CD4-positive, CD25-positive, alpha-beta regulatory T cell (primary cell): ENCODE measurements around the gene TOLLIP. TPM values are rescaled to one million over a fixed set of nuclear protein-coding genes. Genes with fewer than 3 reads are reported as not detected.
A peak's percentile ranks its signal among the peaks of the same experiment; 100 is the strongest.
"Not testable (repeated sequence)": the region's sequence is repeated elsewhere in the genome, so short reads cannot be mapped to it uniquely, and the experiment has no call there.

Source experiments
- ATAC-seq, 2 donors: fragments of 150-1000 bp; cut with Tn5 transposase; one replicate each; pipeline ENCODE4 v1.10.0; 2021; ENCODE audit warnings: low read depth in 2 of 2, moderate number of reproducible peaks in 2 of 2, moderate library complexity in 1 of 2
- DNase-seq, 3 donors: peaks; one replicate each; pipeline versions ENCODE4 v3.0.0 to v3.0.0-alpha.2; 2012 to 2022; ENCODE audit warnings: mixed read lengths in 1 of 3
- H3K27ac ChIP-seq: one replicate; pipeline ENCODE4 v1.7.0; 2013; ENCODE audit warnings: mild to moderate bottlenecking, low read length; ENCODE audit not compliant: insufficient read depth, poor library complexity, severe bottlenecking
- H3K27me3 ChIP-seq: one replicate; pipeline ENCODE4 v1.7.0; 2013; ENCODE audit warnings: low read length; ENCODE audit not compliant: control insufficient read depth, insufficient read depth
- H3K36me3 ChIP-seq: one replicate; pipeline ENCODE4 v1.7.0; 2013; ENCODE audit warnings: mild to moderate bottlenecking, low read length, moderate library complexity; ENCODE audit not compliant: control insufficient read depth, insufficient read depth
- H3K4me1 ChIP-seq: 2 replicates; pipeline ENCODE4 v1.7.0; 2013; ENCODE audit warnings: mild to moderate bottlenecking, low read length; ENCODE audit not compliant: insufficient read depth, control insufficient read depth, poor library complexity, severe bottlenecking
- H3K4me3 ChIP-seq: one replicate; pipeline ENCODE4 v1.7.0; 2013; ENCODE audit warnings: low read depth, mild to moderate bottlenecking, low read length, moderate library complexity
- H3K9me3 ChIP-seq, 2 experiments: 1 replicate in 1 of 2; 2 replicates in 1 of 2; pipeline ENCODE4 v1.7.0; 2013; ENCODE audit warnings: low read length in 2 of 2, mild to moderate bottlenecking in 1 of 2, moderate library complexity in 1 of 2; ENCODE audit not compliant: control insufficient read depth in 2 of 2
- H3K27ac Mint-ChIP-seq, 3 donors: one replicate each; pipeline ENCODE4 v1.8.0; 2020 to 2022; ENCODE audit warnings: mild to moderate bottlenecking in 3 of 3, mixed read lengths in 3 of 3, moderate library complexity in 2 of 3
- H3K27me3 Mint-ChIP-seq: one replicate; pipeline ENCODE4 v1.8.0; 2022; ENCODE audit warnings: mild to moderate bottlenecking, mixed read lengths
- H3K36me3 Mint-ChIP-seq: one replicate; pipeline ENCODE4 v1.8.0; 2020; ENCODE audit warnings: mixed read lengths
- H3K4me1 Mint-ChIP-seq, 4 donors: one replicate each; pipeline ENCODE4 v1.8.0; 2020 to 2022; ENCODE audit warnings: mixed read lengths in 4 of 4, mild to moderate bottlenecking in 1 of 4
- H3K4me3 Mint-ChIP-seq, 4 donors: one replicate each; pipeline ENCODE4 v1.8.0; 2020 to 2022; ENCODE audit warnings: mild to moderate bottlenecking in 4 of 4, mixed read lengths in 4 of 4, moderate library complexity in 3 of 4
- H3K9me3 Mint-ChIP-seq, 7 donors: one replicate each; pipeline ENCODE4 v1.8.0; 2020 to 2022; ENCODE audit warnings: mixed read lengths in 7 of 7, mild to moderate bottlenecking in 3 of 7, moderate library complexity in 2 of 7
- polyA plus RNA-seq, 4 donors: library from polyadenylated mRNA; unstranded; fragments of 300-500 nt; fragmentation: Illumina TruSeq; gene quantifications; one replicate each; pipeline ENCODE4 v1.2.3, GENCODE V29; 2021
- total RNA-seq: library from RNA; stranded (reverse); gene quantifications from one replicate; pipeline ENCODE4 v1.2.3, GENCODE V29; 2022

Gene TOLLIP
- total and polyA plus RNA-seq, 5 donors from 2014 or later: 25.3 to 60.0 (median 30.8) TPM

DNA sequence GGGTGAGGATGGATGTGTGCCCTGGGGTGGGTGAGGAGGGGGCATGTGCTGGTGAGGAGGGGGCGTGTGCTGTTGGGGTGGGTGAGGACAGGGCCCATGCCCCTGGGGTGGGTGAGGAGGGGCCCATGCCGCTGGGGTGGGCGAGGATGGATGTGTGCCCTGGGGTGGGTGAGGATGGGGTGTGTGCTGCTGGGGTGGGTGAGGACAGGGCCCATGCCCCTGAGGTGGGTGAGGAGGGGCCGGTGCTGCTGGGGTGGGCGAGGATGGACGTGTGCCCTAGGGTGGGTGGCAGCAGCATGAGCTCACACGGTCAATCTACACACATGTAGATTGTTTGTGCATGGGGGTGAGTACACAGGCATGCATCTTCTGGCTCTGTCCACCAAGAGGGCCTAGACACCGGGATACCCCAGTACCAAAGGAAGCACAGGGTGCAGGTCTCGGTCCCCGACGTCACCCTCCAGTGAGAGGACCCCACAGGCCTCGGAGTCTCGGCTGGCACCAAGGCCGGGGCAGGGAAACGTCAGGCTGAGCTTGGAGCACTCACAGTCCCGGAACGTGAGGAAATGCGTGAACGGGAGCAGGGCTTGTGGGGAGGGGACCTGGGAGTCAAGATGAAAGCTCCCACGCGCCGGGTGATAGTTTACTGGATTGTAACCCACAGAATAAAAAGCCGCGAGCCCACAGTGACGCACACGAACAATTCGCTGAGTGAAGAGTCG lies 37.4 kb upstream of the TOLLIP start:
- Mint-ChIP-seq H3K36me3 (no peaks in the 10 kb centered on the region), H3K27ac (no peak overlapping the region), H3K9me3 (no peaks in the 10 kb centered on the region), H3K4me1 (peaks cover 0 to 2% (median 0%) of the 10 kb centered on the region in 4 donors), H3K27me3 (peaks cover 4% of the 10 kb centered on the region), H3K4me3 (no peak overlapping the region)
- H3K27me3 ChIP-seq: no peaks in the 10 kb centered on the region
- H3K4me3 ChIP-seq: no peak overlapping the region
- H3K4me1 ChIP-seq: no peaks in the 10 kb centered on the region
- H3K9me3 ChIP-seq: no peaks in the 10 kb centered on the region
- ATAC-seq: no peak
- no peaks in the 10 kb centered on the region for H3K36me3 ChIP-seq
- H3K27ac ChIP-seq: no peak overlapping the region
- no peak for DNase-seq

DNA sequence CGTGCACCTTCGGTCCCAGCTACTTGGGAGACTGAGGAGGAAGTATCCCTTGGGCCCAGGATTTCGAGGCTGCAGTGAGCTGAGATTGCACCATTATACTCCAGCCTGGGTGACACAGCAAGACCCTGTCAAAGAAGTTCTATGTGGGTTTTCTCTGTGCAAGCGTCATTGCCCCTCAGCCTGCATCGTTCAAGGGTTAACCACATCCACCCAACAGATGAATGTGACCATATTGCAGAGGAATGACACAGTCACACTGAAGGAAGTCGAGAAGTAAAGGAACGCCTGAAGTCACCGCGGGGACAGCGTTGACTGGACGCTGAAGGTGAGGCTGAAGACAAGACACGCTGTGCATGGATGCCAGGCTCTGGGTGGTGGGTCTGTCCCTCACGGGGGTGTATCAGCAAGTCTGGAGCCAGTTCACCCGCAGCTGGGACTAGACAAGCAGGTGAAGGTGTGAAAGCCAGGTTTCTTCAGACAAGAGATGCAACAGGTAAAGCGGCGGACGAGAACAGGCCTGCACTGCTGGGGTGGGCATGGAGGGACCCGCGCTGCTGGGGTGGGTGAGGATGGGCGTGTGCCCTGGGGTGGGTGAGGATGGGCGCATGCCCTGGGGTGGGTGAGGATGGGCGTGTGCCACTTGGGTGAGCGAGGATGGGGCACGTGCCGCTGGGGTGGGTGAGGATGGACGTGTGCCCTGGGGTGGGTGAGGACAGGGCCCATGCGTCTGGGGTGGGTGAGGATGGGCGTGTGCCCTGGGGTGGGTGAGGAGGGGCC lies 36.5 kb upstream of the TOLLIP start:
- Histone ChIP-seq H3K36me3 (no peaks in the 10 kb centered on the region), H3K4me1 (no peaks in the 10 kb centered on the region), H3K4me3 (no peak overlapping the region), H3K27ac (no peak overlapping the region), H3K9me3 (no peaks in the 10 kb centered on the region), H3K27me3 (no peaks in the 10 kb centered on the region)
- peaks cover 0 to 2% (median 0%) of the 10 kb centered on the region in 4 donors for H3K4me1 Mint-ChIP-seq
- DNase-seq: no peak
- H3K4me3 Mint-ChIP-seq: no peak overlapping the region
- ATAC-seq: no peak
- no peak overlapping the region for H3K27ac Mint-ChIP-seq
- H3K9me3 Mint-ChIP-seq: no peaks in the 10 kb centered on the region
- H3K27me3 Mint-ChIP-seq: peaks cover 4% of the 10 kb centered on the region
- H3K36me3 Mint-ChIP-seq: no peaks in the 10 kb centered on the region

DNA sequence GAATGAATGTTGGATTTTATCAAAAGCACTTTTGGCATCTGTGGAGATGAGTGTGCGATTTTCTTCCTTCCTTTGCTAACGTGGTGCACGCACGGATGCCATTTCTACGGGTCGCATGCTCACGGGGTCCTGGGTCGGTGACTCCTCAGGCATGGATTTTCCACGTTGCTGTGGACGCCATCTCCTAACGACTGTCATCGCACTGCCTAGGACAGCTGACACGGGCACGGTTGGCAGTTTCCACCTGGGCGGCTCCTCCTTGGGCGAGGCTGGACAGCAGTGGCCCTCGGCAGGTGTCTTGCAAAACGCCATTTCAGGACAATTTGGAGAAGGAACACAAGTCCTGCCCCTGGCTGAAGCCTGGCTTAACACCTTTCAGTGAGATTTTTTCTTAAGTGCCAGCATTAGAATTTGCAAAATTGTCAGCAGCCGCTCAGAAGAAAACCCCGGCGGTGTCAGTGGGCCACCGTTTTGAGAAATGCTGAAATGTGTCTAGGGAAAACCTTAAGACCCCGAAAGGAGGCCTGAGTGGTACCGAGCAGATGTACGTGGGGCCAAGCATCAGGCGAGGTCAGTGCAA lies 34.7 kb upstream of the TOLLIP start:
- Mint-ChIP-seq H3K9me3 (no peaks in the 10 kb centered on the region), H3K27ac (no peak overlapping the region), H3K4me1 (peaks cover 0 to 2% (median 0%) of the 10 kb centered on the region in 4 donors), H3K27me3 (peaks cover 4% of the 10 kb centered on the region), H3K36me3 (no peaks in the 10 kb centered on the region), H3K4me3 (peak overlapping the region in 1 of 4 donors; percentile 86)
- H3K4me3 ChIP-seq: no peak overlapping the region
- H3K27me3 ChIP-seq: no peaks in the 10 kb centered on the region
- DNase-seq: no peak
- no peak overlapping the region for H3K27ac ChIP-seq
- H3K9me3 ChIP-seq: no peaks in the 10 kb centered on the region
- H3K36me3 ChIP-seq: no peaks in the 10 kb centered on the region
- H3K4me1 ChIP-seq: no peaks in the 10 kb centered on the region
- ATAC-seq: no peak

DNA sequence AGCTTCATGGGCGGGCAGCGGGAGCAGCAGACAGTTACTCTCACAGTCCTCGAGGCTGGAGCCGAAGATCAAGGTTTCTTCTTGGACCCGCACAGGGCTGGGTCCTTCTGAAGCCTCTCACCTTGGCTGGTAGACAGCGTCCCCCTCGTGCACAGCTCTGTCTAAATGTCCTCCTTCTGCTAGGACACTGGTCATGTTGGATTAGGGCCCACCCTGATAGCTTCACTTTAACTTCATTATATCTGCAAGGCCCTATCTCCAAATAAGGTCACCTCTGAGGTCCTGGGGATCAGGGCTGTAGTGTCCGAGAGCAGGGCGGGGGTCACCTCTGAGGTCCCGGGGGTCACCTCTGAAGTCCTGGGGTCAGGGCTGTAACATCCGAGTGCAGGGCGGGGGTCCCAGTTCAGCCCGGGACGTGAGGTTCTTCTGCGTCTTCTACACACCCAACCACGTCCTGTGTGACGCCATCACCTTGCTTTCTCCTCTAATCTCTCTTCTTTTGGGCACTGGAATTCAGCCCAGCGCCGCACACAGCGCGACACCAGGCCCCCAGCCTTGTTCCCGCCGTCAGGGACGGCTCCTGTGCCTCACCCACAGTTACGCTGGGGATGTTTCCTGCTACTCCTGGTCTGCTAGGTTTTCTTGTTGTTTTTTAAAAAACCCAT lies 34.1 kb upstream of the TOLLIP start:
- no peak overlapping the region for H3K4me3 Mint-ChIP-seq
- Histone ChIP-seq H3K27me3 (no peaks in the 10 kb centered on the region), H3K36me3 (no peaks in the 10 kb centered on the region), H3K4me3 (no peak overlapping the region), H3K27ac (no peak overlapping the region), H3K9me3 (peaks cover 0 to under 1% of the 10 kb centered on the region in 2 experiments), H3K4me1 (no peaks in the 10 kb centered on the region)
- no peak overlapping the region for H3K27ac Mint-ChIP-seq
- peaks cover 2% of the 10 kb centered on the region for H3K27me3 Mint-ChIP-seq
- H3K36me3 Mint-ChIP-seq: no peaks in the 10 kb centered on the region
- peaks cover 0 to 3% (median 0%) of the 10 kb centered on the region in 4 donors for H3K4me1 Mint-ChIP-seq
- DNase-seq (no peak), ATAC-seq (no peak)
- peaks cover 0 to under 1% (median 0%) of the 10 kb centered on the region in 7 donors for H3K9me3 Mint-ChIP-seq

DNA sequence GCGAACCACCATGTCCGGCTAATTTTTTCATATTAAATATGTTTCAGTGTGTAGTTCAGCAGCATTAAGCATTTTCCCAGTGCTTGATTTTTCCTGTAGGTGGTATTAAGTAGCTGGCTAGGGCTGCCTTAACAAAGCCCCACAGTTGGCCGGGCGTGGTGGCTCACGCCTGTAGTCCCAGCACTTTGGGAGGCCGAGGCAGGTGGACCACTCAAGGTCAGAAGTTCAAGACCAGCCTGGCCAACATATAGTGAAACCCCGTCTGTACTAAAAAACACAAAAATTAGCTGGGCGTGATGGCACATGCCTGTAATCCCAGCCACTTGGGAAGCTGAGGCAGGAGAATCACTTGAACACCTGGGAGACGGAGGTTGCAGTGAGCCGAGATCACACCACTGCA lies 33.5 kb upstream of the TOLLIP start:
- no peak for ATAC-seq
- H3K4me3 Mint-ChIP-seq: no peak overlapping the region
- H3K27ac Mint-ChIP-seq: no peak overlapping the region
- H3K4me1 ChIP-seq: no peaks in the 10 kb centered on the region
- H3K4me3 ChIP-seq: no peak overlapping the region
- H3K9me3 Mint-ChIP-seq: peaks cover 0 to 6% (median 0%) of the 10 kb centered on the region in 7 donors
- DNase-seq: no peak
- H3K36me3 Mint-ChIP-seq: no peaks in the 10 kb centered on the region
- no peaks in the 10 kb centered on the region for H3K27me3 Mint-ChIP-seq
- H3K36me3 ChIP-seq: no peaks in the 10 kb centered on the region
- H3K4me1 Mint-ChIP-seq: peaks cover 0 to 7% (median under 1%) of the 10 kb centered on the region in 4 donors
- H3K27ac ChIP-seq: no peak overlapping the region
- H3K27me3 ChIP-seq: no peaks in the 10 kb centered on the region
- peaks cover 0 to 6% of the 10 kb centered on the region in 2 experiments for H3K9me3 ChIP-seq

DNA sequence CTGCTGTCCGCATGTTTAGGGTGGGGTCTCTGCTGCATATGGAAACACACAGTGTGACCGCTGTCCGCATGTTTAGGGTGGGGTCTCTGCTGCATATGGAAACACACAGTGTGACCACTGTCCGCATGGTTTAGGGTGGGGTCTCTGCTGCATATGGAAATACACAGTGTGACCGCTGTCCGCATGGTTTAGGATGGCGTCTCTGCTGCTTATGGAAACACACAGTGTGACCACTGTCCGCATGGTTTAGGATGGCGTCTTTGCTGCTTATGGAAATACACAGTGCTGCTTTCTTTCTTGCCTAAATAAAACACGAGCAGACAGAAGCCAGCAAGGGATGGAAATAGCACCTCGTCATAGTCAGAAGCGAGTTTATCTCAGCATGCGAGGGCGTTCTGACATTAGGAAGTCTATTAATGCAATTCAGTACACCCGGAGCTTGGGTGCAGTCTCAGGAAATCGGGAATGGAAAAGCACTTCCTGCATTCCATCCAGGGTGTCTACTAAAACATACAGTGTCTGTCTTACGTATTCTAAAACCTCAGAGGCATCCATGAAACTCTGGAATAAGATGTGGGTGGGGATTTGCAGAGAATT lies 32.6 kb upstream of the TOLLIP start:
- Histone ChIP-seq H3K4me3 (no peak overlapping the region), H3K9me3 (peaks cover 0 to 6% of the 10 kb centered on the region in 2 experiments), H3K36me3 (no peaks in the 10 kb centered on the region), H3K27ac (no peak overlapping the region), H3K27me3 (no peaks in the 10 kb centered on the region), H3K4me1 (no peaks in the 10 kb centered on the region)
- ATAC-seq: no peak
- Mint-ChIP-seq H3K27me3 (no peaks in the 10 kb centered on the region), H3K27ac (no peak overlapping the region), H3K9me3 (peaks cover 0 to 8% (median 0%) of the 10 kb centered on the region in 7 donors), H3K4me1 (peaks cover 0 to 10% (median 4%) of the 10 kb centered on the region in 4 donors), H3K4me3 (no peak overlapping the region), H3K36me3 (no peaks in the 10 kb centered on the region)
- no peak for DNase-seq

DNA sequence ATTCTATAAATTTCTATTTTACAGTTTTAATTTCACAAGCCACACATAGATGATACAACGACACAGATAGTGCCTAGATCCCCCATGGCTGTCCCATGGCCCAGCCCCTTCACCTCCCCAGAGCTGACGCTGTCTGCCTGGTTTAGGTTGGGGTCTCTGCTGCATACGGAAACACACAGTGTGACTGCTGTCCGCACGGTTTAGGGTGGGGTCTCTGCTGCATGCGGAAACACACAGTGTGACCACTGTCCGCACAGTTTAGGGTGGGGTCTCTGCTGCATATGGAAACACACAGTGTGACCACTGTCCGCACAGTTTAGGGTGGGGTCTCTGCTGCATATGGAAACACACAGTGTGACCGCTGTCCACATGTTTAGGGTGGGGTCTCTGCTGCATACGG lies 31.8 kb upstream of the TOLLIP start:
- H3K27me3 ChIP-seq, H3K9me3 ChIP-seq, H3K36me3 Mint-ChIP-seq, H3K9me3 Mint-ChIP-seq, H3K27ac ChIP-seq, ATAC-seq, H3K4me1 ChIP-seq, H3K36me3 ChIP-seq, H3K27ac Mint-ChIP-seq, H3K4me1 Mint-ChIP-seq, H3K27me3 Mint-ChIP-seq, H3K4me3 Mint-ChIP-seq, H3K4me3 ChIP-seq, DNase-seq: not testable (repeated sequence)
